HepG2 (cell line): ENCODE data around the gene GMPPA. TPM values are rescaled to one million over a fixed set of nuclear protein-coding genes. Genes with fewer than 3 reads are reported as not detected.

ENCODE experiments used
- DNMT3B ChIP-seq: conservative IDR thresholded peaks from 2 replicates; pipeline ENCODE4 v1.6.1; 2016; ENCODE audit warnings: missing biosample characterization, control low read depth
- ERF ChIP-seq: IDR thresholded peaks from 2 replicates; pipeline ENCODE4 v1.6.1; 2018; ENCODE audit warnings: missing biosample characterization, missing genetic modification reagents
- KAT7 ChIP-seq: IDR thresholded peaks from 2 replicates; pipeline ENCODE4 v1.6.1; 2018; ENCODE audit warnings: borderline replicate concordance, missing compliant biosample characterization
- KAT8 ChIP-seq: IDR thresholded peaks from 2 replicates; pipeline ENCODE4 v1.6.1; 2016; ENCODE audit warnings: missing genetic modification reagents, missing compliant biosample characterization
- RELA ChIP-seq: sonication (generic); formaldehyde crosslinking; IDR thresholded peaks from 2 replicates; pipeline ENCODE4 v1.4.0; 2020; ENCODE audit warnings: missing genetic modification reagents
- SAP130 ChIP-seq: IDR thresholded peaks from 2 replicates; pipeline ENCODE4 v1.6.1; 2016; ENCODE audit warnings: low read depth
- SOX13 ChIP-seq, 3 experiments: fragments of 450-650 bp in 1 of 3; sonication (generic) in 1 of 3; formaldehyde crosslinking in 1 of 3; IDR thresholded peaks in 2 of 3; conservative IDR thresholded peaks in 1 of 3; 2 replicates each; pipeline versions ENCODE4 v1.5.0 to v1.6.1; 2016 to 2020; ENCODE audit warnings: antibody characterized with exemption in 1 of 3, mild to moderate bottlenecking in 1 of 3, missing compliant biosample characterization in 1 of 3, missing genetic modification reagents in 1 of 3, moderate library complexity in 1 of 3
- ZBTB20 ChIP-seq: sonication (generic); formaldehyde crosslinking; IDR thresholded peaks from 2 replicates; pipeline ENCODE4 v1.8.1; 2023; ENCODE audit warnings: missing genetic modification reagents, low read depth, mild to moderate bottlenecking, borderline replicate concordance
- ZNF17 ChIP-seq: sonication (generic); formaldehyde crosslinking; IDR thresholded peaks from 2 replicates; pipeline ENCODE4 v1.5.0; 2020; ENCODE audit warnings: mild to moderate bottlenecking, missing genetic modification reagents
- ZNF256 ChIP-seq: sonication (generic); formaldehyde crosslinking; conservative IDR thresholded peaks from 2 replicates; pipeline ENCODE4 v1.4.0; 2020; ENCODE audit warnings: missing genetic modification reagents
- ZNF432 ChIP-seq: sonication (generic); formaldehyde crosslinking; IDR thresholded peaks from 2 replicates; pipeline ENCODE4 v1.5.0; 2020; ENCODE audit warnings: missing genetic modification reagents, mild to moderate bottlenecking, borderline replicate concordance
- ZNF75D ChIP-seq: sonication (generic); formaldehyde crosslinking; IDR thresholded peaks from 2 replicates; pipeline ENCODE4 v1.8.1; 2023; ENCODE audit warnings: missing genetic modification reagents, mild to moderate bottlenecking, borderline replicate concordance
- polyA plus RNA-seq, 8 experiments: library from polyadenylated mRNA; depleted of rRNA in 3 of 8; stranded (reverse) in 7 of 8; unstranded in 1 of 8; fragments of >200 nt; fragmentation: Illumina TruSeq in 4 of 8; extraction: Trizol in 4 of 8; gene quantifications; 2 replicates each; pipeline versions ENCODE4 v1.2.1 to v1.2.3, GENCODE V29; 2011 to 2016; ENCODE audit warnings: low read depth in 4 of 8, missing spikeins in 1 of 8, mixed read lengths in 1 of 8; ENCODE audit not compliant: insufficient read depth in 1 of 8
- total RNA-seq, 5 experiments: library from RNA; depleted of rRNA; stranded (reverse); fragments of >200 nt; fragmentation: Illumina TruSeq; extraction: Trizol; gene quantifications; 2 replicates each; pipeline ENCODE4 v1.2.3, GENCODE V29; 2016; ENCODE audit warnings: low read depth in 1 of 5
- TF ChIP-seq, protein P1 (sequence below): sonication (generic); formaldehyde crosslinking; IDR thresholded peaks from 2 replicates; pipeline ENCODE4 v1.4.0; 2020; ENCODE audit warnings: missing genetic modification reagents, borderline replicate concordance
- TF ChIP-seq, protein P2 (sequence below): IDR thresholded peaks from 2 replicates; pipeline ENCODE4 v1.6.1; 2012; ENCODE audit warnings: low read length, improper control_type of control experiment
- TF ChIP-seq, protein P3 (sequence below), 2 experiments: sonication (generic) in 1 of 2; formaldehyde crosslinking in 1 of 2; IDR thresholded peaks; 2 replicates each; pipeline versions ENCODE4 v1.4.0 to v1.6.1; 2016 to 2020; ENCODE audit warnings: borderline replicate concordance in 1 of 2, low read depth in 1 of 2, mild to moderate bottlenecking in 1 of 2, missing genetic modification reagents in 1 of 2
- TF ChIP-seq, protein P4 (sequence below): IDR thresholded peaks from 2 replicates; pipeline ENCODE4 v1.6.1; 2016; ENCODE audit warnings: missing genetic modification reagents, missing compliant biosample characterization

The GMPPA gene
- total and polyA plus RNA-seq, 2 of the 13 experiments (the other 11 are each of a cell fraction or from before 2014, with no cell fraction given) = 81.1 to 106 TPM

DNA sequence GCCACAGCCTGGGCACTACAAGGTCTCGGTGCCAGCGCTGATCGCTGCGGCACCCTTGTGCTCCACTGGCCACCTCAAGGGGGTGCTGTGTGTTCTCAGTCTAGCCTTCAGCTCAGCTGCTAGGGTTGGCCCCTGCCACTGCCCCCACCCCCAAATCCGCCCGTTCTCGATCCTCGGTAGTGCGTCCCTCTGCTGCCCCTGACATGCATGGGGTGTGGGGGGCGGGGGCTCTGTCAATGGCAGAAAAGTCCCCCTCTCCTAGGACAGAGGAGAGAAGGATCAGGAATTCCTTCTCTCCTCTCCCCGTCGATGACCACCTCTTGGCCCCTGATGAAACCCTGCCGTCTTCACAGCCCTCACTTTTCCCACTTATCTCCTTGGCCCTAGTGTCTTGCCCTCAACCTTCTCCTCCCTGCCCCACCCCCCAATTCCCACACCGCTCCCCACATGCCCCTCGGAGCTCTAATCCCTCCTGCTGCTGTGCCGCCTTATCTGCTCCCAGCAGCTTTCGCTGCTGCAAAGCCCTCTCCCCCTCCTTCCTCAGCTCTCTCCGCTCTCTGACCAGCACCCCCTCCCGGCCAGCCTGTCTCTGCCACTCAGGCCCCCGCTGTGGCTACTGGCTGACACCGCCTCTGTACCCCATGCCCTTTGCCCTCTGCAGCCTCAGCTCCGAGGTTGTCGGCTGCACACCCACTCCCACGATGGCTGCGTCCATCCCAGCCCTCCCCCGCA is 11.3 kb downstream of the GMPPA start (continued):
- TF ChIP-seq, protein P1, sequence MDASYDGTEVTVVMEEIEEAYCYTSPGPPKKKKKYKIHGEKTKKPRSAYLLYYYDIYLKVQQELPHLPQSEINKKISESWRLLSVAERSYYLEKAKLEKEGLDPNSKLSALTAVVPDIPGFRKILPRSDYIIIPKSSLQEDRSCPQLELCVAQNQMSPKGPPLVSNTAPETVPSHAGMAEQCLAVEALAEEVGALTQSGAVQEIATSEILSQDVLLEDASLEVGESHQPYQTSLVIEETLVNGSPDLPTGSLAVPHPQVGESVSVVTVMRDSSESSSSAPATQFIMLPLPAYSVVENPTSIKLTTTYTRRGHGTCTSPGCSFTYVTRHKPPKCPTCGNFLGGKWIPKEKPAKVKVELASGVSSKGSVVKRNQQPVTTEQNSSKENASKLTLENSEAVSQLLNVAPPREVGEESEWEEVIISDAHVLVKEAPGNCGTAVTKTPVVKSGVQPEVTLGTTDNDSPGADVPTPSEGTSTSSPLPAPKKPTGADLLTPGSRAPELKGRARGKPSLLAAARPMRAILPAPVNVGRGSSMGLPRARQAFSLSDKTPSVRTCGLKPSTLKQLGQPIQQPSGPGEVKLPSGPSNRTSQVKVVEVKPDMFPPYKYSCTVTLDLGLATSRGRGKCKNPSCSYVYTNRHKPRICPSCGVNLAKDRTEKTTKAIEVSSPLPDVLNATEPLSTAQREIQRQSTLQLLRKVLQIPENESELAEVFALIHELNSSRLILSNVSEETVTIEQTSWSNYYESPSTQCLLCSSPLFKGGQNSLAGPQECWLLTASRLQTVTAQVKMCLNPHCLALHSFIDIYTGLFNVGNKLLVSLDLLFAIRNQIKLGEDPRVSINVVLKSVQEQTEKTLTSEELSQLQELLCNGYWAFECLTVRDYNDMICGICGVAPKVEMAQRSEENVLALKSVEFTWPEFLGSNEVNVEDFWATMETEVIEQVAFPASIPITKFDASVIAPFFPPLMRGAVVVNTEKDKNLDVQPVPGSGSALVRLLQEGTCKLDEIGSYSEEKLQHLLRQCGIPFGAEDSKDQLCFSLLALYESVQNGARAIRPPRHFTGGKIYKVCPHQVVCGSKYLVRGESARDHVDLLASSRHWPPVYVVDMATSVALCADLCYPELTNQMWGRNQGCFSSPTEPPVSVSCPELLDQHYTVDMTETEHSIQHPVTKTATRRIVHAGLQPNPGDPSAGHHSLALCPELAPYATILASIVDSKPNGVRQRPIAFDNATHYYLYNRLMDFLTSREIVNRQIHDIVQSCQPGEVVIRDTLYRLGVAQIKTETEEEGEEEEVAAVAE (CRISPR knock-in tag) = no peak
- TF ChIP-seq KAT8 (CRISPR knock-in tag) (no peak), DNMT3B (CRISPR knock-in tag) (no peak), ZBTB20 (CRISPR knock-in tag) (no peak), ZNF17 (CRISPR knock-in tag) (no peak), ERF (no peak; the same call in 1 of the 2 replicates), RELA (CRISPR knock-in tag) (no peak), ZNF432 (CRISPR knock-in tag) (no peak), SAP130 (peak; percentile 27; the same call in 1 of the 2 replicates), KAT7 (CRISPR knock-in tag) (no peak), ZNF75D (CRISPR knock-in tag) (no peak), ZNF256 (CRISPR knock-in tag) (no peak), SOX13 (IDR thresholded peaks at IDR 0.05) (no peak), SOX13 (CRISPR knock-in tag; conservative IDR thresholded peaks at IDR 0.05 in 1 of 2, IDR thresholded peaks at IDR 0.05 in 1 of 2) (no peak)
- TF ChIP-seq, protein P2, sequence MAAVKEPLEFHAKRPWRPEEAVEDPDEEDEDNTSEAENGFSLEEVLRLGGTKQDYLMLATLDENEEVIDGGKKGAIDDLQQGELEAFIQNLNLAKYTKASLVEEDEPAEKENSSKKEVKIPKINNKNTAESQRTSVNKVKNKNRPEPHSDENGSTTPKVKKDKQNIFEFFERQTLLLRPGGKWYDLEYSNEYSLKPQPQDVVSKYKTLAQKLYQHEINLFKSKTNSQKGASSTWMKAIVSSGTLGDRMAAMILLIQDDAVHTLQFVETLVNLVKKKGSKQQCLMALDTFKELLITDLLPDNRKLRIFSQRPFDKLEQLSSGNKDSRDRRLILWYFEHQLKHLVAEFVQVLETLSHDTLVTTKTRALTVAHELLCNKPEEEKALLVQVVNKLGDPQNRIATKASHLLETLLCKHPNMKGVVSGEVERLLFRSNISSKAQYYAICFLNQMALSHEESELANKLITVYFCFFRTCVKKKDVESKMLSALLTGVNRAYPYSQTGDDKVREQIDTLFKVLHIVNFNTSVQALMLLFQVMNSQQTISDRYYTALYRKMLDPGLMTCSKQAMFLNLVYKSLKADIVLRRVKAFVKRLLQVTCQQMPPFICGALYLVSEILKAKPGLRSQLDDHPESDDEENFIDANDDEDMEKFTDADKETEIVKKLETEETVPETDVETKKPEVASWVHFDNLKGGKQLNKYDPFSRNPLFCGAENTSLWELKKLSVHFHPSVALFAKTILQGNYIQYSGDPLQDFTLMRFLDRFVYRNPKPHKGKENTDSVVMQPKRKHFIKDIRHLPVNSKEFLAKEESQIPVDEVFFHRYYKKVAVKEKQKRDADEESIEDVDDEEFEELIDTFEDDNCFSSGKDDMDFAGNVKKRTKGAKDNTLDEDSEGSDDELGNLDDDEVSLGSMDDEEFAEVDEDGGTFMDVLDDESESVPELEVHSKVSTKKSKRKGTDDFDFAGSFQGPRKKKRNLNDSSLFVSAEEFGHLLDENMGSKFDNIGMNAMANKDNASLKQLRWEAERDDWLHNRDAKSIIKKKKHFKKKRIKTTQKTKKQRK = no peak
- TF ChIP-seq, protein P3, sequence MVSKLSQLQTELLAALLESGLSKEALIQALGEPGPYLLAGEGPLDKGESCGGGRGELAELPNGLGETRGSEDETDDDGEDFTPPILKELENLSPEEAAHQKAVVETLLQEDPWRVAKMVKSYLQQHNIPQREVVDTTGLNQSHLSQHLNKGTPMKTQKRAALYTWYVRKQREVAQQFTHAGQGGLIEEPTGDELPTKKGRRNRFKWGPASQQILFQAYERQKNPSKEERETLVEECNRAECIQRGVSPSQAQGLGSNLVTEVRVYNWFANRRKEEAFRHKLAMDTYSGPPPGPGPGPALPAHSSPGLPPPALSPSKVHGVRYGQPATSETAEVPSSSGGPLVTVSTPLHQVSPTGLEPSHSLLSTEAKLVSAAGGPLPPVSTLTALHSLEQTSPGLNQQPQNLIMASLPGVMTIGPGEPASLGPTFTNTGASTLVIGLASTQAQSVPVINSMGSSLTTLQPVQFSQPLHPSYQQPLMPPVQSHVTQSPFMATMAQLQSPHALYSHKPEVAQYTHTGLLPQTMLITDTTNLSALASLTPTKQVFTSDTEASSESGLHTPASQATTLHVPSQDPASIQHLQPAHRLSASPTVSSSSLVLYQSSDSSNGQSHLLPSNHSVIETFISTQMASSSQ (IDR thresholded peaks at IDR 0.05; ENCODE audit: low read depth) = no peak
- TF ChIP-seq, protein P3 (CRISPR knock-in tag; IDR thresholded peaks at IDR 0.05; ENCODE audit: borderline replicate concordance) = no peak
- TF ChIP-seq, protein P4, sequence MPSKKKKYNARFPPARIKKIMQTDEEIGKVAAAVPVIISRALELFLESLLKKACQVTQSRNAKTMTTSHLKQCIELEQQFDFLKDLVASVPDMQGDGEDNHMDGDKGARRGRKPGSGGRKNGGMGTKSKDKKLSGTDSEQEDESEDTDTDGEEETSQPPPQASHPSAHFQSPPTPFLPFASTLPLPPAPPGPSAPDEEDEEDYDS (CRISPR knock-in tag) = no peak
